ENCODE data around the gene NEB.
A peak's percentile ranks its signal among the peaks of the same experiment; 100 is the strongest.

The NEB gene

GRCh38 chr2:151520976-151521375 lies 213.3 kb downstream of the NEB start:
- Histone ChIP-seq H3K4me1 (ENCODE audit: control insufficient read depth, insufficient read depth, low read depth, low read length) (peaks cover 2% of the 10 kb centered on the region), H3K4me2 (ENCODE audit: low read length, poor library complexity, severe bottlenecking) (no peak overlapping the region), H3K9me3 (ENCODE audit: control insufficient read depth, low read length) (no peaks in the 10 kb centered on the region), H3K23ac (ENCODE audit: low read length in 2 of 2) (no peak overlapping the region), H3K14ac (ENCODE audit: low read length in 2 of 2) (no peak overlapping the region), H3K18ac (ENCODE audit: low read depth in 1 of 2, low read length in 2 of 2) (no peak overlapping the region), H2AK5ac (ENCODE audit: low read length, severe bottlenecking) (no peak overlapping the region), H2BK15ac (ENCODE audit: low read depth, poor library complexity, severe bottlenecking) (no peak overlapping the region), H2BK12ac (ENCODE audit: low read length in 2 of 2) (no peak overlapping the region), H2BK120ac (ENCODE audit: low read depth, low read length) (no peak overlapping the region), H3K4me3 (ENCODE audit: insufficient read depth in 1 of 2, low read depth in 1 of 2, low read length in 2 of 2) (no peak overlapping the region), H4K8ac (ENCODE audit: low read length) (no peak overlapping the region), H3K79me1 (replicated peaks; ENCODE audit: low read length, poor library complexity, severe bottlenecking) (no peaks in the 10 kb centered on the region), H3K27ac (ENCODE audit: low read length, poor library complexity, severe bottlenecking) (no peak overlapping the region), H3K4ac (ENCODE audit: low read depth in 1 of 2, low read length in 2 of 2) (no peak overlapping the region), H2BK5ac (ENCODE audit: low read depth, low read length, poor library complexity, severe bottlenecking) (no peak overlapping the region), H2AFZ (ENCODE audit: low read depth, low read length) (no peak overlapping the region), H3K27me3 (ENCODE audit: control insufficient read depth in 1 of 2, insufficient read depth in 1 of 2, low read length in 2 of 2) (no peaks in the 10 kb centered on the region), H4K91ac (ENCODE audit: low read length) (no peak overlapping the region), H3K36me3 (ENCODE audit: control insufficient read depth in 1 of 2, insufficient read depth in 2 of 2, low read depth in 1 of 2, low read length in 2 of 2) (no peaks in the 10 kb centered on the region), H3K9ac (ENCODE audit: low read length) (no peak overlapping the region)
- no CpG with 5 or more reads among the region's 1 CpG for WGBS
- DNase-seq = peak; percentile 13

GRCh38 chr2:151518802-151519201 lies 215.5 kb downstream of the NEB start:
- Histone ChIP-seq H3K79me1 (replicated peaks; ENCODE audit: low read length, poor library complexity, severe bottlenecking) (no peaks in the 10 kb centered on the region), H3K27me3 (ENCODE audit: control insufficient read depth in 1 of 2, insufficient read depth in 1 of 2, low read length in 2 of 2) (no peaks in the 10 kb centered on the region), H2BK5ac (ENCODE audit: low read depth, low read length, poor library complexity, severe bottlenecking) (no peak overlapping the region), H3K9ac (ENCODE audit: low read length) (no peak overlapping the region), H2BK15ac (ENCODE audit: low read depth, poor library complexity, severe bottlenecking) (no peak overlapping the region), H2BK12ac (ENCODE audit: low read length in 2 of 2) (no peak overlapping the region), H3K14ac (ENCODE audit: low read length in 2 of 2) (no peak overlapping the region), H3K18ac (ENCODE audit: low read depth in 1 of 2, low read length in 2 of 2) (no peak overlapping the region), H3K4me3 (ENCODE audit: insufficient read depth in 1 of 2, low read depth in 1 of 2, low read length in 2 of 2) (no peak overlapping the region), H2BK120ac (ENCODE audit: low read depth, low read length) (no peak overlapping the region), H3K4me1 (ENCODE audit: control insufficient read depth, insufficient read depth, low read depth, low read length) (peaks cover 2% of the 10 kb centered on the region), H2AFZ (ENCODE audit: low read depth, low read length) (no peak overlapping the region), H3K27ac (ENCODE audit: low read length, poor library complexity, severe bottlenecking) (no peak overlapping the region), H3K36me3 (ENCODE audit: control insufficient read depth in 1 of 2, insufficient read depth in 2 of 2, low read depth in 1 of 2, low read length in 2 of 2) (no peaks in the 10 kb centered on the region), H3K4me2 (ENCODE audit: low read length, poor library complexity, severe bottlenecking) (no peak overlapping the region), H3K23ac (ENCODE audit: low read length in 2 of 2) (no peak overlapping the region), H3K9me3 (ENCODE audit: control insufficient read depth, low read length) (no peaks in the 10 kb centered on the region), H4K8ac (ENCODE audit: low read length) (no peak overlapping the region), H2AK5ac (ENCODE audit: low read length, severe bottlenecking) (no peak overlapping the region), H3K4ac (ENCODE audit: low read depth in 1 of 2, low read length in 2 of 2) (no peak overlapping the region), H4K91ac (ENCODE audit: low read length) (no peak overlapping the region)
- WGBS = 100% methylated on average over 2 of the region's 3 CpGs
- no peak for DNase-seq

GRCh38 chr2:151508519-151508918 lies 225.8 kb downstream of the NEB start:
- Histone ChIP-seq H3K4ac (ENCODE audit: low read depth in 1 of 2, low read length in 2 of 2) (no peak overlapping the region), H3K4me3 (ENCODE audit: insufficient read depth in 1 of 2, low read depth in 1 of 2, low read length in 2 of 2) (no peak overlapping the region), H3K27ac (ENCODE audit: low read length, poor library complexity, severe bottlenecking) (no peak overlapping the region), H3K23ac (ENCODE audit: low read length in 2 of 2) (no peak overlapping the region), H2BK12ac (ENCODE audit: low read length in 2 of 2) (no peak overlapping the region), H2BK15ac (ENCODE audit: low read depth, poor library complexity, severe bottlenecking) (no peak overlapping the region), H3K9me3 (ENCODE audit: control insufficient read depth, low read length) (no peaks in the 10 kb centered on the region), H3K4me2 (ENCODE audit: low read length, poor library complexity, severe bottlenecking) (no peak overlapping the region), H2BK5ac (ENCODE audit: low read depth, low read length, poor library complexity, severe bottlenecking) (no peak overlapping the region), H4K91ac (ENCODE audit: low read length) (no peak overlapping the region), H3K14ac (ENCODE audit: low read length in 2 of 2) (no peak overlapping the region), H3K79me1 (replicated peaks; ENCODE audit: low read length, poor library complexity, severe bottlenecking) (no peaks in the 10 kb centered on the region), H4K8ac (ENCODE audit: low read length) (no peak overlapping the region), H2AK5ac (ENCODE audit: low read length, severe bottlenecking) (no peak overlapping the region), H3K36me3 (ENCODE audit: control insufficient read depth in 1 of 2, insufficient read depth in 2 of 2, low read depth in 1 of 2, low read length in 2 of 2) (peaks cover 3 to 5% of the 10 kb centered on the region in 2 experiments), H3K4me1 (ENCODE audit: control insufficient read depth, insufficient read depth, low read depth, low read length) (no peaks in the 10 kb centered on the region), H2BK120ac (ENCODE audit: low read depth, low read length) (no peak overlapping the region), H3K9ac (ENCODE audit: low read length) (no peak overlapping the region), H3K18ac (ENCODE audit: low read depth in 1 of 2, low read length in 2 of 2) (no peak overlapping the region), H2AFZ (ENCODE audit: low read depth, low read length) (no peak overlapping the region), H3K27me3 (ENCODE audit: control insufficient read depth in 1 of 2, insufficient read depth in 1 of 2, low read length in 2 of 2) (no peaks in the 10 kb centered on the region)
- DNase-seq = no peak
- WGBS = 97% methylated on average over 3 of the region's 3 CpGs

GRCh38 chr2:151506170-151506569 lies 228.1 kb downstream of the NEB start:
- H2BK12ac ChIP-seq (ENCODE audit: low read length in 2 of 2) = no peak overlapping the region
- no peak overlapping the region for H2AFZ ChIP-seq (ENCODE audit: low read depth, low read length)
- H4K91ac ChIP-seq (ENCODE audit: low read length) = no peak overlapping the region
- no peak for DNase-seq
- no peaks in the 10 kb centered on the region for H3K9me3 ChIP-seq (ENCODE audit: control insufficient read depth, low read length)
- H3K18ac ChIP-seq (ENCODE audit: low read depth in 1 of 2, low read length in 2 of 2) = no peak overlapping the region
- no peak overlapping the region for H3K14ac ChIP-seq (ENCODE audit: low read length in 2 of 2)
- H3K27ac ChIP-seq (ENCODE audit: low read length, poor library complexity, severe bottlenecking) = no peak overlapping the region
- H2BK15ac ChIP-seq (ENCODE audit: low read depth, poor library complexity, severe bottlenecking) = no peak overlapping the region
- H3K4ac ChIP-seq (ENCODE audit: low read depth in 1 of 2, low read length in 2 of 2) = no peak overlapping the region
- no peak overlapping the region for H3K9ac ChIP-seq (ENCODE audit: low read length)
- H2BK5ac ChIP-seq (ENCODE audit: low read depth, low read length, poor library complexity, severe bottlenecking) = no peak overlapping the region
- no peak overlapping the region for H2AK5ac ChIP-seq (ENCODE audit: low read length, severe bottlenecking)
- H4K8ac ChIP-seq (ENCODE audit: low read length) = no peak overlapping the region
- no peak overlapping the region for H3K4me2 ChIP-seq (ENCODE audit: low read length, poor library complexity, severe bottlenecking)
- H3K36me3 ChIP-seq (ENCODE audit: control insufficient read depth in 1 of 2, insufficient read depth in 2 of 2, low read depth in 1 of 2, low read length in 2 of 2) = peaks cover 3 to 5% of the 10 kb centered on the region in 2 experiments
- no peaks in the 10 kb centered on the region for H3K27me3 ChIP-seq (ENCODE audit: control insufficient read depth in 1 of 2, insufficient read depth in 1 of 2, low read length in 2 of 2)
- no peak overlapping the region for H3K4me3 ChIP-seq (ENCODE audit: insufficient read depth in 1 of 2, low read depth in 1 of 2, low read length in 2 of 2)
- no peaks in the 10 kb centered on the region for H3K4me1 ChIP-seq (ENCODE audit: control insufficient read depth, insufficient read depth, low read depth, low read length)
- no peaks in the 10 kb centered on the region for H3K79me1 ChIP-seq (replicated peaks; ENCODE audit: low read length, poor library complexity, severe bottlenecking)
- 100% methylated on average over 4 of the region's 4 CpGs for WGBS
- no peak overlapping the region for H3K23ac ChIP-seq (ENCODE audit: low read length in 2 of 2)
- no peak overlapping the region for H2BK120ac ChIP-seq (ENCODE audit: low read depth, low read length)

All from mesenchymal stem cell (in vitro differentiated cells and primary cell).